DOHH2 (cell line): ENCODE data around the gene PACRG.

ENCODE experiments used
- EZH2phosphoT487 ChIP-seq: fragments of 200-600 bp; sonication (generic); IDR thresholded peaks from 2 replicates; pipeline ENCODE4 v1.6.1; 2017; ENCODE audit warnings: borderline replicate concordance, mild to moderate bottlenecking, antibody characterized with exemption, low read length, moderate library complexity, mixed read lengths
- TF ChIP-seq, protein P1 (sequence below): fragments of 200-600 bp; sonication (generic); IDR thresholded peaks from one replicate; pipeline ENCODE4 v1.5.1; 2014; ENCODE audit warnings: antibody characterized with exemption, mild to moderate bottlenecking, low read depth, low read length; ENCODE audit not compliant: poor library complexity, severe bottlenecking

GRCh38 chr6:163206196-163206595 lies 478.4 kb downstream of the PACRG start:
- TF ChIP-seq, protein P1, sequence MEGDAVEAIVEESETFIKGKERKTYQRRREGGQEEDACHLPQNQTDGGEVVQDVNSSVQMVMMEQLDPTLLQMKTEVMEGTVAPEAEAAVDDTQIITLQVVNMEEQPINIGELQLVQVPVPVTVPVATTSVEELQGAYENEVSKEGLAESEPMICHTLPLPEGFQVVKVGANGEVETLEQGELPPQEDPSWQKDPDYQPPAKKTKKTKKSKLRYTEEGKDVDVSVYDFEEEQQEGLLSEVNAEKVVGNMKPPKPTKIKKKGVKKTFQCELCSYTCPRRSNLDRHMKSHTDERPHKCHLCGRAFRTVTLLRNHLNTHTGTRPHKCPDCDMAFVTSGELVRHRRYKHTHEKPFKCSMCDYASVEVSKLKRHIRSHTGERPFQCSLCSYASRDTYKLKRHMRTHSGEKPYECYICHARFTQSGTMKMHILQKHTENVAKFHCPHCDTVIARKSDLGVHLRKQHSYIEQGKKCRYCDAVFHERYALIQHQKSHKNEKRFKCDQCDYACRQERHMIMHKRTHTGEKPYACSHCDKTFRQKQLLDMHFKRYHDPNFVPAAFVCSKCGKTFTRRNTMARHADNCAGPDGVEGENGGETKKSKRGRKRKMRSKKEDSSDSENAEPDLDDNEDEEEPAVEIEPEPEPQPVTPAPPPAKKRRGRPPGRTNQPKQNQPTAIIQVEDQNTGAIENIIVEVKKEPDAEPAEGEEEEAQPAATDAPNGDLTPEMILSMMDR: no peak
- TF ChIP-seq EZH2phosphoT487: no peak
